ENCODE results near the gene MED16. TPM values are rescaled to one million over a fixed set of nuclear protein-coding genes. Genes with fewer than 3 reads are reported as not detected.
A peak's percentile ranks its signal among the peaks of the same experiment; 100 is the strongest.
"Not testable (repeated sequence)": the region's sequence is repeated elsewhere in the genome, so short reads cannot be mapped to it uniquely, and the experiment has no call there.

MED16 gene
- polyA plus RNA-seq, 3 donors: 38.8 to 41.4 (median 39.0) TPM

DNA sequence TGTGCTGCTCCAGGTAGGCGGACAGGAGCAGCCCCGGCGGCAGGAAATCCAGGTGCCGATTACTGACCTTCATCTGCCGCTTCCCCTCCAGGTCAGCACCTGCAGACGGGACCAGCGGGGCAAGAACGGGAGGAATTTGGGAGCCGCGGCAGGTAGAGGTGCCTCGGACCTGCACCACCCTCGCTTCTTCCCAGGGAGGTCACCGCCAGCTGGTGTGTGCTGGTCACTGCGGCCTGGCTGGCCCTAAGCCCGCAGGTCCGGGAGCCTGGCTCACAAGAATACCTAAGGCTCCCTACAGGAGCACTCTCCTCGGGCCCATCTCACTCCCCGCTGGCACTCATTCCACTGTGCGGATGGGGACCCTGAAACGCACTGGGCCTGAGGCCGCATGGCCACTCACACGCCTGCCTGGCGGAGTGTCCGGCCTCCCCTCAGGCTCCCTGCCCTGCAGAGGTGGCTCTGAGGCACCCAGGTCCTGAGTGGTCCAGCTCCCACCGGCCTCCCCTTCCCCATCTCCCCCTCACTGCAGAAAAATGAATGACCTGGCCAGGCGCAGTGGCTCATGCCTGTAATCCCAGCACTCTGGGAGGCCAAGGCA is 4.6 kb upstream of the MED16 start:
- WGBS, 3 donors: 87 to 93% (median 92%) methylated on average over 22 to 26 of the region's 26 CpGs
- no peak overlapping the region for H3K27ac ChIP-seq (ENCODE audit: low read depth, low read length)

DNA sequence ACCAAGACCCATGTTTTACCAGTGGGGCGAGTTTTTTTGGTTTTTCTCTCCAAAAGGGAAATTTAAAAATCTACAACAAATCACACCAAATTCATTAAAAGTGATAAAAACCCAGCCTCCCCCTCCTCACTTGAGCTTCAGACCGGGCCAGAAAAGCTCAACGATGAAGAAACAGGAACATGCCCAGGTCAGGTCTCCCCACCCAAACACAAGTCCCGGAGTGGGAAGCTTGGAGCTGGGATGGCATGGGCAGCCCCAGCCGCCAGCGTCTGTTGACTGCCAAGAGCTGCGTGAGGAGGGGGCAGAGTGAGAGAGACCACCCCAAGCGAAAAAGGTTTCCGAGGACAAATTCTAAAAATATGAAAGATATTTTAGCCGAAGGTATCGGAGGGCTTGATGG is 4.0 kb upstream of the MED16 start:
- H3K27ac ChIP-seq (ENCODE audit: low read depth, low read length): no peak overlapping the region
- WGBS, 3 donors: 91% methylated on average over 11 of the region's 11 CpGs

DNA sequence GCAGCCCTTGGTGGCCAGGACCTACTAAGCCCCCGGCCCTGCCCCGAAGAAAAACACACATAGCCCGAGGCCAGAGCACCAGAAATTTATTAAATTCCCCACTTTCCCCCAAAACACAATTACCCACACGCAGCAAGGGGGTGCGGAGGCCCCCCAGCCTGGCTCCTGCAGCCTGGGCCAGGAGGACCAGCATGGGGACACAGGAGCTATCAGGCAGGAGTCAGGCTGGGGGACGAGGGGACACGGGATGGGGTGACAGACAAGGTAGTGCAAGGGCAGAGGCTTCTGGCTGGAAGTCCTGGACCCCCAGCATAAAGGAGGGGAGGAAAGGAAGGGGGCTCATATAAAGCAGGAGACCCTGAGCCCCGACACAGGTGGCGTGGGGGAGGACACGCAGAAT is 3.4 kb upstream of the MED16 start:
- 88 to 96% (median 94%) methylated on average over 10 of the region's 10 CpGs for WGBS, 3 donors
- H3K27ac ChIP-seq (ENCODE audit: low read depth, low read length): no peak overlapping the region

DNA sequence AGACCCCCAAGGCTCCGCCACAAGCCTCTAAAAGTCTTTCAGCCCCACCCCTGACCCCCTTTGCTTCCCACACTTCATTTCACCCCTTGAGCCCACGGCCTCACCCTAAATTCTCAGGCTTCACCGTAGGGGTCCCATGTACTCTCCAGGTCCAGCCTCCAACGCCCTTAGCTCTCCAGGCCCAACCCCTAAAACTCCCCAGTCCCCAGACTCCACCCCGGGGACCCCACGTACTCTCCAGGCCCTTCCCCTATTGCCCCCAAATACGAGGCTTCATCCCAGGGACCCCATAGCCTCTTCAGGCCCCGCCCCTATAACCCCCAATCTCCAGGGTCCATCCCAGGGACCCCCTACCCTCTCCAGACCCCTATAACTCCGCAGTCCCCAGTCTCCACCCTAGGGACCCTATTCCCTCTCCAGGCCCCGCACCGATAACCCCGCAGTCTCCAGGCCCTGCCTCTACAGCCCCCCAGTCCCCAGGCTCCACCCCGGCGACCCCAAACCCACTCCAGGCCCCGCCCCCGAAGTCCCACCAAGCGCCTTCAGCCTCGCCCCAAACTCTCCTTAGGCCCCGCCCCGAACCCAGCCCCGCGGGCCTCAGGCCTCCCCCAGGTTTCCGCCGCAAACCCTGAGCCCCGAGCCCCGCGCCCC is 619 bp downstream of the MED16 start:
- WGBS, 3 donors: 4 to 5% (median 4%) methylated on average over 22 to 27 of the region's 27 CpGs
- peak overlapping the region; percentile 29 for H3K27ac ChIP-seq (ENCODE audit: low read depth, low read length)

DNA sequence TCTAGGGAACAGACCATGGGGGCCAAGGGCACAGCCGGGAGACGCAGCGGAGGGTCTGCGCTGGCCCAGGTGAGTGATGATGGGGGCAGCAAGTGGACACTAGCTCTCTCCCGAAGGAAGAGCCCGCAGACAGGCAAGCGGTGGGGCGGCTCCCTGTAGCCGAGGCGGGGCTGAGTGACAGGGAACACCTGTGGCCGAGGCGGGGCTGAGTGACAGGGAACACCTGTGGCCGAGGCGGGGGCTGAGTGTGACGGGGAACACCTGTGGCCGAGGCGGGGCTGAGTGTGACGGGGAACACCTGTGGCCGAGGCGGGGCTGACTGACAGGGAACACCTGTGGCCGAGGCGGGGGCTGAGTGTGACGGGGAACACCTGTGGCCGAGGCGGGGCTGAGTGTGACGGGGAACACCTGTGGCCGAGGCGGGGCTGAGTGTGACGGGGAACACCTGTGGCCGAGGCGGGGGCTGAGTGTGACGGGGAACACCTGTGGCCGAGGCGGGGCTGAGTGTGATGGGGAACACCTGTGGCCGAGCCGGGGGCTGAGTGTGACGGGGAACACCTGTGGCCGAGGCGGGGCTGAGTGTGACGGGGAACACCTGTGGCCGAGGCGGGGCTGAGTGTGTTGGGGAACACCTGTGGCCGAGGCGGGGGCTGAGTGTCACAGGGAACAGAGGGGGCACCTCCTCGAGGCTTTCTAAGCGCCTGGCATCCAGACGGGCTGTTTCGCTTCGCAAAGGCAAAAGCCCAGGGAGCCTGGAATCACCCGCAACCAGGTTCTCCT is 1.4 kb downstream of the MED16 start:
- 15 to 73% (median 63%) methylated on average over 47 to 50 of the region's 50 CpGs for WGBS, 3 donors
- H3K27ac ChIP-seq (ENCODE audit: low read depth, low read length): not testable (repeated sequence)

DNA sequence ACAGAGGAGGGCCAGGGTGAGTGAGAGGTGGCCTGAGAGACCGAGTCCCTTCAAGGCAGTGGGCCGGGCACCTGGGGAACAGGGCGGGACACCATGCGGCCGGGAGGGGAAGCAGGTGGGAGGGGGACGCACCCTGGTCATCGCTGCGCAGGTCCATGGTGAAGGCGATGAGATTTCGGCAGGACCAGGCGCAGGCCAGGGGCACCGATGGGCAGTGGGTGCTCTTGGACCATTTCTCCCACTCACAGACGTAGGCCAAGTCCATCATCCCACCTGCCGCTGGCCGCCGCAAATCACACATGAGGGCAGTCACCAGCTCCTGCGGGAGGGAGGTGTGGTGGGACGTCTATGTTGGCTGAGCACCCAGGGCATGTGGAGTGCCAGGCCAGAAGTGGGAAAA is 2.2 kb downstream of the MED16 start:
- WGBS, 3 donors: 89 to 96% (median 92%) methylated on average over 18 of the region's 18 CpGs
- no peak overlapping the region for H3K27ac ChIP-seq (ENCODE audit: low read depth, low read length)

DNA sequence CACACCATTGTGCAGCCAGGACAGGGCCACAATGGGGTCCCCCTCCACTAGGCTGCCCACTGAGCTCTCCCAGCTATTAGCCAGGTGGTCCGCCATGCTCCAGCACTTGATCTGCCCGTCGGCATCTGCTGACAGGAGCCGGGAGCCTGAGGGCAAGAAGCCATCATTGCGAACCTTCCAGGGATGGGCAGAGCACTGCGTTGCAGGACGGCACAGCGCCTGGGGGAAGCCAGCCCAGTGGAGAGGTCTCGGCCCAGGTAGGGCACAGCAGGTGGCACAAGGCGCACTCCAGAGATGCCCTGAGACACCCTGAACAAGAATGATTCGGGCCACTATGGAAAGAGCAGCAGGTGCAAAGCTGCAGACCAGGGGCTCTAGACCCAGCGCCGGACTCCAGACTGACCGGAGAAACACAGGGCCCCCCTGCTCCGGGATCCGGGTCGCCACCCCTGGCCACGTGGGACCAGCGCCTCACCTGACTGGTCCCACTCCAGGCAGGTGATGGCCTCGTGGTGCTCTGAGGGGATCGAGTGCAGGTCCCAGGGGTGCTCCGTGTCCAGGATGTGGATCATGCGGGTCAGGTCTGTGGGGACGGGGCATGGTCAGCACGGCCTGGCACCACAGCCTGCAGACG is 3.2 kb downstream of the MED16 start:
- 93 to 96% (median 94%) methylated on average over 23 to 26 of the region's 26 CpGs for WGBS, 3 donors

DNA sequence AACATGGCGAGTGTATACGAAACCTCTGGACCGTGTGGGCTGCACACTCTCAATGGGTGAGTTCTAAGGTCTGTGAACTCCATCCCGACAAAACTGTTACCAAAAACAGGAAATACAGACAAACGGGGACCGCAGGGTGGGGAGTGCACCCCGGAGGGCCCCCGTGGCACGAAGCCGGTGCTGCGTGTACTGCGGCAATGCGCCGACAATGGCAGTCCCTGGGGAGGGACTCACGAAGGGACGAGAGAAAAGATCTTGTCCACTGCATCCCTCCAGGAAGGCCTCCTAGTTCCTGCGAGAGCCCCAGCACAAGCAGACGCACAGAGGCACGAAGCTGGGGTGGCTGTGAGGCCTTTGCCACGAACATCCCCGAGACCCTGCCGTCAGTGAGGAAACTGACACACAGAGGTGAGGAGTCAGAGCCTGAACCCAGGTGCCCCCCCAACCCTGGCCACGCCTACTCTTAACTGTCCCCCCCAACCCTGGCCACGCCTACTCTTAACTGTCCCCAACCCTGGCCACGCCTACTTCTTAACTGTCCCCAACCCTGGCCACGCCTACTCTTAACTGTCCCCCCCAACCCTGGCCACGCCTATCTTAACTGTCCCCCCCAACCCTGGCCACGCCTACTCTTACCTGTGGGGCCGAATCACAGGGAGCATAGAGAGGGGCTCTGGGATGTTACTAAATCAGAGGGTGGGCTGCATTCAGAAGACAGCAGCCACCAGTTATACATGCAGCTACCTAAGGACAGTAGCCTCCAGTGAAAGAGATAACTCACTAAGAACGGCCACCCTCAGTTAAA is 4.2 kb downstream of the MED16 start:
- 87 to 92% (median 90%) methylated on average over 29 to 30 of the region's 30 CpGs for WGBS, 3 donors

More for the DNA sequence above, 3.2 kb downstream of the MED16 start:
- no peak overlapping the region for H3K27ac ChIP-seq (ENCODE audit: low read depth, low read length)

DNA sequence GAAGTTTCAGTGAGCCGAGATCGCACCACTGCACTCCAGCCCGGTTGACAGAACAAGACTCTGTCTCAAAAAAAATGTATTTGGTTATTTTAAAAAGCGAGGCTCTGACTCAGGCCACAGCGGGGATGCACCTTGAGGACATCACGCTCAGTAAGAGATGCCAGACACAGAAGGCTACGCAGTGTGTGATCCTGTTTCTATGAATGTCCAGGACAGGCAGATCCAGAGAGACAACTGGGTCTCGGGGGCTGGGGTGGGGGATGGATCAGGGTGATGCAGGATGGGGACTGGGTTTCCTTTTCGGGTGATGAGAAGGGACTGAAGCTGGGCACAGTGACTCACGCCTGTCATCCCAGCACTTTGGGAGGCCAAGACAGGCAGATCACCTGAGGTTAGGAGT is 5.4 kb downstream of the MED16 start:
- 95 to 96% (median 95%) methylated on average over 10 of the region's 10 CpGs for WGBS, 3 donors
- H3K27ac ChIP-seq (ENCODE audit: low read depth, low read length): no peak overlapping the region

More for the DNA sequence above, 4.2 kb downstream of the MED16 start:
- H3K27ac ChIP-seq (ENCODE audit: low read depth, low read length): no peak overlapping the region

DNA sequence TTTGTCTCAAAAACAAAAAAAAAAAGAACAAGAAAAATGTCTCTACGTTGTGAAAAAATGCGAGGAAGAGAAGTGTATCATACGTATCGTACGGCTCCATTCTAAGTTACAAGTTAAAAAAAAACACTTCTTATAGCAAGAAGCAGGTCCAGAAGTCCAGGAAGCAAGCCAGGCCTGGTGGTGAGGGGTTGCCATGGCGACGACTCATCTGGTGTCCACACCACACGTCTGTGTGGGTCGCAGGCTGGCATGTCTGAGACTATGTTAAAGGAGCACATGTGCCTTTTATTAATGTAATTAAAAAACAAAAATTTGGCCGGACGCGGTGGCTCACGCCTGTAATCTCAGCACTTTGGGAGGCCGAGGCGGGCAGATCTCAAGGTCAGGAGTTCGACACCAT is 5.9 kb downstream of the MED16 start:
- H3K27ac ChIP-seq (ENCODE audit: low read depth, low read length): no peak overlapping the region
- 87 to 90% (median 88%) methylated on average over 16 of the region's 16 CpGs for WGBS, 3 donors

DNA sequence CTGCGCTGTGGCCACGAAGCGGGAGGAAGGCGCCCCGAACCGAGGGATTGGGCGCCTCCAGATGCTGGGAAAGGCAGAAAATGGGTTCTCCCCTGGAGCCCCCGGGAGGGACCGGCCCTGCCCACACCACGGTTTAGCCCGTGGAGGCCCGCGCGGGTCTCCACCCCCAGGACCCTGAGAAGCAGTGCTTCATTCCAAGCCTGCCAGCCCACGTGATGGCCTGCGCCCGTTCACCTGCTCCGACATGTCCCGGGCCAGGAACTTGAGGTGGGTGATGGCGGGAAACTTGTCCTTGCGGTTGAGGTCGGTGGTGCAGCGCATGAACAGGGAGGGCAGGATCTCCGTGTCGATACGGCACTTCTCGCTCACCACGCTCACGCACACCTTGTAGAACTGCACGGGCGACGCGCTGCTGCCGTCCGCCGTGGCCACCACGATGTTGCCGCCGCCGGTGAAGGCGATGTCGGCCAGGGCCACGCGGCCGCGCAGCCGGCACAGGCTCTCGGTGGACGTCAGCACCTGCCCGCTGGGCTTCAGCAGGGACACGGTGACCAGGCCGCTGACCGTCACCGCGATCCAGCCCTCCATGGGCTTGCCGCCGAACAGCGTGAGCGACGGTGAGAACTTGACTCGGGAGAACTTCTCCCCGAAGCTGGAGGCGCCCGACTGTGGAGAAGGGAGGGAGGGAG is 7.3 kb downstream of the MED16 start:
- no peak overlapping the region for H3K27ac ChIP-seq (ENCODE audit: low read depth, low read length)

DNA sequence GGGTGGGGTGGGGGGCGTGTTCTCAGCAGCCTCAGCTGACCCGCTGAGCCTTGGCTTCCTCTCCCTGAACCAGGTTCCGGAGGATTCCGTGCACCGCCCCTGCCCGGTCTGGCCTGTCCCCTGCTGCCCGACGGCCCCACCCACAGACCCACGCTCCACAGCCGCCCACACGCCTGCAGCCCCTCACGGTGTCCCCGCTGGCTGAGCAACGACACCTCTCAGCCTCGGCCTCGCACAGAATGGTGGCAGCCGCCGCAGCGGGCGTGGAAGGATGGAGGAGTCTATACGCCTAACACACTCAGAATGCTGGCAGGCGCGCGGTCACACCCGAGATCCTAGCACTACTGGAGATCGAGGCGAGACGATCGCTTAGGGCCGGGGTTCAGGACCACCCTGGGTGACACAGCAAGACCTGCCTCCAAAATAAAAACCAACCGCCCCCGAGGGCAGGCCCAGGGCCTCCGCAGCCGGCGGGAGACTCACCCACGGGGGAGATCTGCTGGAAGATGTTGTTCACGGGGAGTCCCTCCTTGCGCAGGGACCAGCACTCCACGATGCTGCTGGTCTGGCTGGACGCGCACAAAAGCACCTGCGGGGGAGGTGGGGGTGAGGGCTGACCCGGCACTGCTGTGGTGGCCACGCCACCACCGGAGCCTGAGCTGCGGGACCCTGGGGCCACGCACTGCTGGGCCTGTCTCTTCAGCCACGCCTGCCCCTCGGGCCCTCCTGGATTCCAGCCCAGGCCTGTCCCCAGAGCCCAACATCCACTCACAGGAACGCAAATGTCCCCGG is 8.4 kb downstream of the MED16 start:
- WGBS, 3 donors: 93 to 94% (median 94%) methylated on average over 38 to 51 of the region's 51 CpGs

More for the DNA sequence above, 7.3 kb downstream of the MED16 start:
- 94 to 96% (median 96%) methylated on average over 57 to 64 of the region's 64 CpGs for WGBS, 3 donors

DNA sequence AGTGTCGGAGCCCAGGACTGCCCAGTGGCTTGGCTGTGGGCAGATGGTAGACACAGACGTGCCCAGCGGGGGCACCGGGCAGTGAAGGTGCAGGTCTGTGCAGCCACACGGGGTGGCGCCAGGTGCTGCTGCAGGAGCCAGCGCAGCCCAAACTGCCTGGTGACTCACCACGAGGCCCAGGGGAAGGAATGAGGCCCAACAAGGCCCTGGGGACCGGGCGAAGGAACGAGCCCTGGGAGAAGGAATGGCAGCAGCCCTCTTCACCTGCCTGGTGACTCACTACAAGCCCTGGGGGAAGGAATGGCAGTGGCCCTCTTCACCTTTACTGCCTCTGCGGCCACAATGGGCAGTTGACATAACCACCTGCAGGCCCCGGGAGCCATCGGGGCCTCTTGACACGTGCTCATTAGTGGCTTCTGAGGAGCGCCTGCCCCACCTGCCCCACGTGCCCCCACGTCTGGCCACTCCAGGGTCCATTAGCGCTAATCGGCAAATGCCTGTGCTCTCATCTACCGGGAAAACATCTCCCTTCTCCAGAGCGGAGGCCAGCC is 9.3 kb downstream of the MED16 start:
- H3K27ac ChIP-seq (ENCODE audit: low read depth, low read length): no peak overlapping the region
- WGBS, 3 donors: 89 to 95% (median 92%) methylated on average over 22 of the region's 22 CpGs

More for the DNA sequence above, 8.4 kb downstream of the MED16 start:
- H3K27ac ChIP-seq (ENCODE audit: low read depth, low read length): no peak overlapping the region

DNA sequence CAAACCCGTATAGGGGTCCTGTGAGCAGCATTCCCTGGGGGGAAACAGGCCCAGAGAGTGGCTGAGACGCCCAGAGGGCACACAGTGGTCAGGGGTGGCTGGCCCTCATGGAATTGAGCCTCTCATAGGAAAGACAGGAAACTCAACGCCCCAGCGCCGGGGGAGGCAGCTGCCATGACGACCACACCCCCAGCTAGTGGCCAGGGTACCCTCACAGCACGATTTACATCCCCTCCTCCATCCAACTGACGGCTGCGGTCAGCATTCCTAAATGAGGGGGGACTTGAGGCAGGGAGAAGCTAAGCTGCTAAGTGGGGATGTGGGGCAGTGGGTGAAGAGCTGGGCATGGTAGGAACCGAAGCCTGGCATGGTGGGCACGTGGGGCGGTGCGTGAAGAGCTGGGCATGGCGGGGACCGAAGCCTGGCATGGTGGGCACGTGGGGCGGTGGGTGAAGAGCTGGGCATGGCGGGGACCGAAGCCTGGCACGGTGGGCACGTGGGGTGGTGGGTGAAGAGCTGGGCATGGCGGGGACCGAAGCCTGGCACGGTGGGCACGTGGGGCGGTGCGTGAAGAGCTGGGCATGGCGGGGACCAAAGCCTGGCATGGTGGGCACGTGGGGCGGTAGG is 10.0 kb downstream of the MED16 start:
- H3K27ac ChIP-seq (ENCODE audit: low read depth, low read length): no peak overlapping the region
- 90 to 97% (median 93%) methylated on average over 15 to 30 of the region's 30 CpGs for WGBS, 3 donors

DNA sequence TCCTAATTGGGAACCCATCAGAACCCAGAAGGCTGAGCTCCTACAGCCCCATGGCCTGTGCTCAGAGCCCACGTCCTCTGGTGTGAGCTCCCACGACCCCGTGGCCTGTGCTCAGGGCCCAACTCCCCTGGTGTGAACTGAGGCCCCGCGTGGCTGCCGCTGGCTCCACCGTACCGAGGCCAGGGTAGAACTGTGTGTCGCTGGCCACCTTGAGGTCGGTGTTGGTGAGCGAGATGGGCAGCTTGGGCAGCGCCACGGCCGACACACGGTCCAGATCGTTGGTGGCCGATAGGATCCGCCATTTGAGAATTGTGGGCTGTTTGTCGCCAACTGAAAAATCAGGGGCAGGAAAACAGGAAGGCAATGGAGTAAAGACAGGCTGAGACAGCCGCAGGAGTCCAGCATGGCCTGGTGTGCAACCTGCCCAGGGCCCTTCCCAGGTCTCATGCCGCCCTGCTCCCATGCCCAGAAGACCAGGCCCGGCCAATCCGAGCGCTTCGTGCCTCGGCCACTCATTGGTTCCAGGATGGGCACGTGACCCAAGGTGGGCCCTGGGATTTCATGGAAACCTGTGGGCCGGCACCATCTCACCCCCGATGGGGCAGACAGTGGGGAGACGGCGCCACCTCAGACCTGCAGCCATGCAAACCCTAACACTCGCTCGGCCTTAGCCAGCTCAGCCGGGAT is 11.5 kb downstream of the MED16 start:
- no peak overlapping the region for H3K27ac ChIP-seq (ENCODE audit: low read depth, low read length)
- 98 to 99% (median 98%) methylated on average over 34 of the region's 34 CpGs for WGBS, 3 donors
